Keratinocyte (primary cell): ENCODE measurements around the gene RETREG1. TPM values are rescaled to one million over a fixed set of nuclear protein-coding genes. Genes with fewer than 3 reads are reported as not detected.
A peak's percentile ranks its signal among the peaks of the same experiment; 100 is the strongest.

Experiments used
- DNase-seq: peaks from one replicate; pipeline ENCODE4 v3.0.0-alpha.2; 2011; ENCODE audit warnings: low read depth, missing footprints, low spot score
- FAIRE-seq: peaks from 2 replicates; lab custom pipeline; 2011; peaks lifted over from hg19 to GRCh38; lab: Jason Lieb, UNC
- H2AFZ ChIP-seq: 2 replicates; pipeline ENCODE4 v1.6.0; 2012; ENCODE audit warnings: low read length, control low read depth, inconsistent platforms; ENCODE audit not compliant: control insufficient read depth
- H3K27ac ChIP-seq: 2 replicates; pipeline ENCODE4 v1.5.1; 2011; ENCODE audit warnings: low read length; ENCODE audit not compliant: control insufficient read depth, insufficient read depth
- H3K27me3 ChIP-seq: 3 replicates; pipeline ENCODE4 v1.6.0; 2011; ENCODE audit warnings: low read length; ENCODE audit not compliant: control insufficient read depth, insufficient read depth; ENCODE audit errors: extremely low read depth
- H3K36me3 ChIP-seq, 2 experiments: 2 replicates in 1 of 2; 3 replicates in 1 of 2; pipeline ENCODE4 v1.5.1; 2011; ENCODE audit warnings: low read length in 2 of 2, mild to moderate bottlenecking in 1 of 2; ENCODE audit not compliant: control insufficient read depth in 2 of 2, insufficient read depth in 2 of 2; ENCODE audit errors: extremely low read depth in 1 of 2
- H3K4me1 ChIP-seq: 3 replicates; pipeline ENCODE4 v1.5.1; 2011; ENCODE audit warnings: low read length; ENCODE audit not compliant: control insufficient read depth, insufficient read depth; ENCODE audit errors: extremely low read depth
- H3K4me2 ChIP-seq: 3 replicates; pipeline ENCODE4 v1.6.0; 2011; ENCODE audit warnings: low read depth, low read length; ENCODE audit not compliant: control insufficient read depth, insufficient read depth; ENCODE audit errors: extremely low read depth
- H3K4me3 ChIP-seq, 3 experiments: fragments of 200-600 bp in 1 of 3; sonication (generic) in 1 of 3; 2 replicates in 2 of 3; 3 replicates in 1 of 3; pipeline ENCODE4 v1.5.1; 2011 to 2016; ENCODE audit warnings: low read length in 3 of 3, mild to moderate bottlenecking in 3 of 3, control low read depth in 2 of 3, inconsistent platforms in 1 of 3, low read depth in 1 of 3, mixed read lengths in 1 of 3, mixed run types in 1 of 3, moderate library complexity in 1 of 3; ENCODE audit not compliant: control insufficient read depth in 2 of 3, insufficient read depth in 2 of 3; ENCODE audit errors: extremely low read depth in 1 of 3
- H3K79me2 ChIP-seq: 2 replicates; pipeline ENCODE4 v1.6.0; 2012; ENCODE audit warnings: low read length; ENCODE audit not compliant: control insufficient read depth, insufficient read depth
- H3K9ac ChIP-seq: 3 replicates; pipeline ENCODE4 v1.6.0; 2011; ENCODE audit warnings: low read length; ENCODE audit not compliant: control insufficient read depth, insufficient read depth; ENCODE audit errors: extremely low read depth
- H3K9me1 ChIP-seq: 3 replicates; pipeline ENCODE4 v1.6.0; 2011; ENCODE audit warnings: low read length; ENCODE audit not compliant: control insufficient read depth, insufficient read depth; ENCODE audit errors: extremely low read depth
- H3K9me3 ChIP-seq: 2 replicates; pipeline ENCODE4 v1.5.1; 2012; ENCODE audit warnings: low read depth, low read length; ENCODE audit not compliant: control insufficient read depth
- H4K20me1 ChIP-seq: 3 replicates; pipeline ENCODE4 v1.6.0; 2011; ENCODE audit warnings: low read length; ENCODE audit not compliant: control insufficient read depth, insufficient read depth; ENCODE audit errors: extremely low read depth
- EZH2 ChIP-seq: IDR thresholded peaks from one replicate; pipeline ENCODE4 v1.6.1; 2012; ENCODE audit warnings: inconsistent platforms, mild to moderate bottlenecking, low read length, moderate library complexity
- dilution Hi-C: fragments of 300-500 bp; cut with MboI; formaldehyde crosslinking; loops from one replicate; pipeline ENCODE4 v1.7.0; 2020; ENCODE audit warnings: low sequenced_read_pairs; ENCODE audit not compliant: extremely low pct_ligation_motif_present
- polyA plus RNA-seq, 5 experiments: library from polyadenylated mRNA; depleted of rRNA in 3 of 5; stranded (reverse) in 3 of 5; stranded (forward) in 1 of 5; unstranded in 1 of 5; fragments of >200 nt; gene quantifications; 1 replicate in 1 of 5; 2 replicates in 3 of 5; 3 replicates in 1 of 5; pipeline versions ENCODE4 v1.2.1 to v1.2.3, GENCODE V29; 2011 to 2012; ENCODE audit warnings: missing spikeins in 2 of 5, low read depth in 1 of 5, low replicate concordance in 1 of 5
- TF ChIP-seq, protein P1 (sequence below), 3 experiments: IDR thresholded peaks in 1 of 3; conservative IDR thresholded peaks in 1 of 3; optimal IDR thresholded peaks in 1 of 3; 2 replicates in 2 of 3; 3 replicates in 1 of 3; pipeline versions ENCODE3 to v1.5.1; 2011; ENCODE audit warnings: low read length in 3 of 3, mild to moderate bottlenecking in 3 of 3, moderate library complexity in 2 of 3, control low read depth in 1 of 3, inconsistent platforms in 1 of 3; ENCODE audit not compliant: insufficient read depth in 2 of 3; ENCODE audit errors: extremely low read depth in 1 of 3

Gene RETREG1
- polyA plus RNA-seq, 1 donor (not counting 4 experiments of a cell fraction or from before 2014, with no cell fraction given), result 7.4 TPM

DNA sequence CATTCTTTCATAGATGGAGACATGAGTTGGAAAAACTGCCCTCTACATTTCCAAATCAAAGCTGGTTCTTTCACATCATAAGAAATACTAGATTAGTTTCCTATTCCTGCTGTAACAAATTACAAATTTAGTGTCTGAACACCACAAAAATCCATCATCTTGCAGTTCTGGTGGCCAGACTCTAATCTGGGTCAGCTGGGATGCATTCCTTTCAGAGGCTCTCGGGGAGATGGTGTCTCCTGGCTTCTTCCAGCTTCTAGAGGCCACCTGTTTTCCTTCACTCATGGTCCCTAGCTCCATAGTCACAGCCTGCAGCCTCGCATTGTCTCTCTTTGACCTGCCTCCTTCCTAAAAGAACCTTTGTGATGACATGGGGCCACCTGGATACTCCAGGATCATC is 65.2 kb downstream of the RETREG1 start:
- H3K9me1 ChIP-seq, result no peaks in the 10 kb centered on the region
- H3K4me3 ChIP-seq, result no peak overlapping the region
- no peak overlapping the region for H2AFZ ChIP-seq
- DNase-seq, result no peak
- peaks cover 24% of the 10 kb centered on the region for H3K4me1 ChIP-seq
- H3K9ac ChIP-seq, result no peak overlapping the region
- no peak overlapping the region for H3K27ac ChIP-seq
- no peaks in the 10 kb centered on the region for H3K79me2 ChIP-seq
- H3K36me3 ChIP-seq, result no peaks in the 10 kb centered on the region
- TF ChIP-seq, protein P1, sequence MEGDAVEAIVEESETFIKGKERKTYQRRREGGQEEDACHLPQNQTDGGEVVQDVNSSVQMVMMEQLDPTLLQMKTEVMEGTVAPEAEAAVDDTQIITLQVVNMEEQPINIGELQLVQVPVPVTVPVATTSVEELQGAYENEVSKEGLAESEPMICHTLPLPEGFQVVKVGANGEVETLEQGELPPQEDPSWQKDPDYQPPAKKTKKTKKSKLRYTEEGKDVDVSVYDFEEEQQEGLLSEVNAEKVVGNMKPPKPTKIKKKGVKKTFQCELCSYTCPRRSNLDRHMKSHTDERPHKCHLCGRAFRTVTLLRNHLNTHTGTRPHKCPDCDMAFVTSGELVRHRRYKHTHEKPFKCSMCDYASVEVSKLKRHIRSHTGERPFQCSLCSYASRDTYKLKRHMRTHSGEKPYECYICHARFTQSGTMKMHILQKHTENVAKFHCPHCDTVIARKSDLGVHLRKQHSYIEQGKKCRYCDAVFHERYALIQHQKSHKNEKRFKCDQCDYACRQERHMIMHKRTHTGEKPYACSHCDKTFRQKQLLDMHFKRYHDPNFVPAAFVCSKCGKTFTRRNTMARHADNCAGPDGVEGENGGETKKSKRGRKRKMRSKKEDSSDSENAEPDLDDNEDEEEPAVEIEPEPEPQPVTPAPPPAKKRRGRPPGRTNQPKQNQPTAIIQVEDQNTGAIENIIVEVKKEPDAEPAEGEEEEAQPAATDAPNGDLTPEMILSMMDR (optimal IDR thresholded peaks at IDR 0.05 in 1 of 3, IDR thresholded peaks at IDR 0.05 in 1 of 3, conservative IDR thresholded peaks at IDR 0.05 in 1 of 3; ENCODE audit: extremely low read depth in 1 of 3, insufficient read depth in 2 of 3, low read length in 3 of 3), result no peak
- no peak for TF ChIP-seq EZH2
- no peaks in the 10 kb centered on the region for H3K27me3 ChIP-seq
- H4K20me1 ChIP-seq, result no peaks in the 10 kb centered on the region
- no peak overlapping the region for H3K4me2 ChIP-seq
- FAIRE-seq, result no peak
- dilution Hi-C loops, result no loop called here
- no peaks in the 10 kb centered on the region for H3K9me3 ChIP-seq

DNA sequence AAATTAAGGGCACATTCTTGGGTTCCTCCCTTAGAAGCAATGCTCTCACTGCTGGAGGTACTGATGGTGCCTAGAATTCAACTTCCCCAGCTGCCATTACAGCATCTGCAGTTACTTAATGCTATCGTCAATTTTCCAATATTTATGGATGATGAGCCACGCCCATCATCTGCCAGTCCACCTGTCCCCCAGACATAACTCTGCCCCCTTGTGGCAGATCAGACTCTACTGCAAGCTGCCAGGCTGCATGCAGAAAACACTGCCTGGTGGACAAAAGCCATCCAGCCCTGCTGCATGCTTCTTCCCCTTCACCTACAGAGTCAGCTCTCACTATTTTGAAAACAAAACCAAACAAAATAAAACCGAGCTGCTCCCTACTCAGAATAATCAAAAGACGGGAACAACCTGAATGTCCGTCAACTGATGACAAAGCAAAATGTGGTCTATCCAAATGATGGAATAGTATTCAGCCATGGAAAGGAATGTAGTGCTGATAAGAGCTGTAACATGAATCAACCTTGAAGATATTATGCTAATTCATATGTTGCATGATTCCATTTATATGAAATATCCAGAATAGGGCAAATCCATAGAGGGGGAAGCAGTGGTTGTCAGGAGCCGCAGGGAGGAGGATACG is 66.4 kb downstream of the RETREG1 start:
- Histone ChIP-seq H3K27ac (peak overlapping the region; percentile 71), H4K20me1 (no peaks in the 10 kb centered on the region), H3K4me2 (peak overlapping the region; percentile 89), H2AFZ (peak overlapping the region; percentile 81), H3K79me2 (no peaks in the 10 kb centered on the region), H3K9me3 (no peaks in the 10 kb centered on the region), H3K27me3 (no peaks in the 10 kb centered on the region), H3K9me1 (no peaks in the 10 kb centered on the region), H3K9ac (peak overlapping the region; percentile 54), H3K4me1 (peaks cover 24% of the 10 kb centered on the region), H3K36me3 (no peaks in the 10 kb centered on the region), H3K4me3 (peak overlapping the region; percentile 14 to 71 (median 66))
- no peak for TF ChIP-seq EZH2
- TF ChIP-seq, protein P1 (optimal IDR thresholded peaks at IDR 0.05 in 1 of 3, IDR thresholded peaks at IDR 0.05 in 1 of 3, conservative IDR thresholded peaks at IDR 0.05 in 1 of 3; ENCODE audit: extremely low read depth in 1 of 3, insufficient read depth in 2 of 3, low read length in 3 of 3), result peak; percentile 92 to 98 (median 95)
- dilution Hi-C loops, result no loop called here
- FAIRE-seq (peak; percentile 87), DNase-seq (no peak)
